Hepatocyte (in vitro differentiated cells): ENCODE results near the gene MBTPS1. TPM values are rescaled to one million over a fixed set of nuclear protein-coding genes. Genes with fewer than 3 reads are reported as not detected.

Experiments
- DNase-seq: peaks from one replicate; pipeline ENCODE4 v3.0.0-alpha.2; 2016; ENCODE audit warnings: low spot score
- H2AFZ ChIP-seq: fragments of 200-600 bp; sonication (generic); 2 replicates; pipeline ENCODE4 v1.6.0; 2016; ENCODE audit warnings: antibody characterized with exemption, mild to moderate bottlenecking
- H3K27ac ChIP-seq: fragments of 200-600 bp; sonication (generic); 2 replicates; pipeline ENCODE4 v1.5.1; 2016; ENCODE audit warnings: mild to moderate bottlenecking
- H3K27me3 ChIP-seq: fragments of 200-600 bp; sonication (generic); 2 replicates; pipeline ENCODE4 v1.6.1; 2016
- H3K36me3 ChIP-seq: fragments of 200-600 bp; sonication (generic); replicated peaks from 2 replicates; pipeline ENCODE4 v1.5.1; 2016; ENCODE audit warnings: low read depth; ENCODE audit not compliant: insufficient read depth
- H3K4me1 ChIP-seq: fragments of 200-600 bp; sonication (generic); 2 replicates; pipeline ENCODE4 v1.5.1; 2016; ENCODE audit warnings: mild to moderate bottlenecking, moderate library complexity; ENCODE audit not compliant: insufficient read depth
- H3K4me2 ChIP-seq: fragments of 200-600 bp; sonication (generic); 2 replicates; pipeline ENCODE4 v1.6.0; 2016
- H3K4me3 ChIP-seq: fragments of 200-600 bp; sonication (generic); 2 replicates; pipeline ENCODE4 v1.5.1; 2016; ENCODE audit warnings: mild to moderate bottlenecking
- H3K79me2 ChIP-seq: fragments of 200-600 bp; sonication (generic); 2 replicates; pipeline ENCODE4 v1.6.0; 2017; ENCODE audit warnings: mild to moderate bottlenecking
- H3K9me2 ChIP-seq: fragments of 200-600 bp; sonication (generic); replicated peaks from 2 replicates; pipeline ENCODE4 v1.6.0; 2017; ENCODE audit warnings: mild to moderate bottlenecking; ENCODE audit not compliant: insufficient read depth
- H3K9me3 ChIP-seq: fragments of 200-600 bp; sonication (generic); 2 replicates; pipeline ENCODE4 v1.5.1; 2016; ENCODE audit warnings: low read depth, mild to moderate bottlenecking
- H4K20me1 ChIP-seq: fragments of 200-600 bp; sonication (generic); 2 replicates; pipeline ENCODE4 v1.6.0; 2016; ENCODE audit warnings: mild to moderate bottlenecking; ENCODE audit not compliant: insufficient read depth, poor library complexity, severe bottlenecking
- EZH2 ChIP-seq: fragments of 200-600 bp; sonication (generic); IDR thresholded peaks from 2 replicates; pipeline ENCODE4 v1.6.1; 2016; ENCODE audit warnings: antibody characterized with exemption, mild to moderate bottlenecking, borderline replicate concordance
- EZH2phosphoT487 ChIP-seq: fragments of 200-600 bp; sonication (generic); IDR thresholded peaks from one replicate; pipeline ENCODE4 v1.6.1; 2018; ENCODE audit warnings: antibody characterized with exemption, mild to moderate bottlenecking, low read depth, moderate library complexity; ENCODE audit not compliant: unreplicated experiment, severe bottlenecking
- WGBS: methylation state at CpG from one replicate; pipeline ENCODE4 v1.1.6; 2016; ENCODE audit warnings: low lambda C conversion rate; ENCODE audit errors: missing lambda C conversion rate; 5-methylcytosine and 5-hydroxymethylcytosine counted together
- polyA plus RNA-seq: library from polyadenylated mRNA; unstranded; fragments of >200 nt; fragmentation: Nextera tagmentation; extraction: Ambion mirVana; gene quantifications from 2 replicates; pipeline ENCODE4 v1.2.1, GENCODE V29; 2016
- total RNA-seq: library from RNA; depleted of rRNA; stranded (reverse); fragments of >200 nt; gene quantifications from 2 replicates; pipeline ENCODE4 v1.2.3, GENCODE V29; 2014
- TF ChIP-seq, protein P1 (sequence below): fragments of 200-600 bp; sonication (generic); IDR thresholded peaks from 2 replicates; pipeline ENCODE4 v1.5.1; 2016; ENCODE audit warnings: antibody characterized with exemption, mild to moderate bottlenecking; ENCODE audit not compliant: poor library complexity

Gene MBTPS1
- total and polyA plus RNA-seq, 2 experiments from 2014 or later, result 65.9 to 76.8 TPM

DNA sequence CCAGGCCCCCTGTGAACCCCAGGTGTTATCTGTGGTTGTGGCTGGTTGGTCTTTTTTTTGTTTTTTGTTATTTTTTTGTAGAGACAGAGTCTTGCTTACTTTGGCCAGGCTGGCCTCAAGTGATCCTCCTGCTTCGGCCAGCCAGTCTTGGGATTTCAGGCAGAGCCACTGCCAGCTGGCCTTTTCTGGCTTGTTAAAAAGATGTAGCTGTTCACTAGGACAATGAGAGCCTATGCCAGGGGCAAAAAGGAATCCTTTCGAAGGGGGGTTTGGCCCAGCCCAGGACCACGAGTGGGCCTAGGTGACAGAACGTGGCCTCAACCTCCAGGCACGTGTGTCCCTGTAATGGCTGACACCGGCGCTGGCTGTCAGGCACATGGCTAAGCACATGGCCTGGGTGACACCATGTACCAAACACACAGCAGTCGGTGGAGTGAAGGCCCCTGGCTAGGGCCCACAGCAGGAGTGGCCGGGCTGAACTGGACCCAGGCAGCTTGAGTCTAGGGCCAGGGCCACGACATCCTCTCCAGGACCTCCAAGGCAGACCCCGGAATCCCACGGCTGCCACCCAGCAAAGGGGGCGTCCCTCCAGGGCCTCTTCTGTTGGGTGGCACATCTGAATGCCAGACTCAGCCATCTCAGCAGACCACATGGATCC is 67.2 kb downstream of the MBTPS1 start:
- H2AFZ ChIP-seq, result no peak overlapping the region
- TF ChIP-seq EZH2phosphoT487, result no peak
- TF ChIP-seq, protein P1, sequence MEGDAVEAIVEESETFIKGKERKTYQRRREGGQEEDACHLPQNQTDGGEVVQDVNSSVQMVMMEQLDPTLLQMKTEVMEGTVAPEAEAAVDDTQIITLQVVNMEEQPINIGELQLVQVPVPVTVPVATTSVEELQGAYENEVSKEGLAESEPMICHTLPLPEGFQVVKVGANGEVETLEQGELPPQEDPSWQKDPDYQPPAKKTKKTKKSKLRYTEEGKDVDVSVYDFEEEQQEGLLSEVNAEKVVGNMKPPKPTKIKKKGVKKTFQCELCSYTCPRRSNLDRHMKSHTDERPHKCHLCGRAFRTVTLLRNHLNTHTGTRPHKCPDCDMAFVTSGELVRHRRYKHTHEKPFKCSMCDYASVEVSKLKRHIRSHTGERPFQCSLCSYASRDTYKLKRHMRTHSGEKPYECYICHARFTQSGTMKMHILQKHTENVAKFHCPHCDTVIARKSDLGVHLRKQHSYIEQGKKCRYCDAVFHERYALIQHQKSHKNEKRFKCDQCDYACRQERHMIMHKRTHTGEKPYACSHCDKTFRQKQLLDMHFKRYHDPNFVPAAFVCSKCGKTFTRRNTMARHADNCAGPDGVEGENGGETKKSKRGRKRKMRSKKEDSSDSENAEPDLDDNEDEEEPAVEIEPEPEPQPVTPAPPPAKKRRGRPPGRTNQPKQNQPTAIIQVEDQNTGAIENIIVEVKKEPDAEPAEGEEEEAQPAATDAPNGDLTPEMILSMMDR, result no peak
- TF ChIP-seq EZH2, result no peak
- no peaks in the 10 kb centered on the region for H4K20me1 ChIP-seq
- H3K27me3 ChIP-seq, result peaks cover 4% of the 10 kb centered on the region
- H3K79me2 ChIP-seq, result no peaks in the 10 kb centered on the region
- no peaks in the 10 kb centered on the region for H3K9me3 ChIP-seq
- no peak for DNase-seq
- H3K4me3 ChIP-seq, result no peak overlapping the region
- WGBS, result 96% methylated on average over 13 of the region's 13 CpGs
- H3K36me3 ChIP-seq, result no peaks in the 10 kb centered on the region
- no peak overlapping the region for H3K4me2 ChIP-seq
- no peaks in the 10 kb centered on the region for H3K9me2 ChIP-seq
- no peak overlapping the region for H3K27ac ChIP-seq
- H3K4me1 ChIP-seq, result no peaks in the 10 kb centered on the region

DNA sequence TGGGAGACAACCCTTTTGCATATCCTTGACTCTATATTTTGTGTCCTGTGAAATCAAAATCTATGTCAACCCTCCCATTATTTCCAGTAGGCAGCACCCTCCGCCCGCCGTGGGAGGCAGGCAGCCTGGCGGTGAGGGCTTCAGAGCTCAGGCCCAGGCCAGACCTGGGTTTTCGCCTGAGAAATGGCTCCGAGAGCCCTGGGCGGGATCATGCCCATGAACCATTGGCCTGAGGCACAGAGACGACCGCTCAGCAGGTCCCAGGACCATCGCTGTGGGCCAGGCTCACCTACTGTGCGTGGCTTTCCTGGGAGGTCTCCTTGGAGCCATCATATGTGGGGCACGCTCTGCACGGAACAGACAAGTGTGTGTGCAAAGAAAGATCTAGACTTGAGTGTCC is 67.9 kb downstream of the MBTPS1 start:
- TF ChIP-seq, protein P1, result no peak
- TF ChIP-seq EZH2phosphoT487 (no peak), EZH2 (no peak)
- no peaks in the 10 kb centered on the region for H3K79me2 ChIP-seq
- no peaks in the 10 kb centered on the region for H3K4me1 ChIP-seq
- no peak overlapping the region for H3K27ac ChIP-seq
- no peak for DNase-seq
- no peak overlapping the region for H3K4me2 ChIP-seq
- H2AFZ ChIP-seq, result no peak overlapping the region
- H3K9me3 ChIP-seq, result no peaks in the 10 kb centered on the region
- no peak overlapping the region for H3K4me3 ChIP-seq
- no peaks in the 10 kb centered on the region for H3K9me2 ChIP-seq
- peaks cover 10% of the 10 kb centered on the region for H3K27me3 ChIP-seq
- no peaks in the 10 kb centered on the region for H3K36me3 ChIP-seq
- no peaks in the 10 kb centered on the region for H4K20me1 ChIP-seq
- 92% methylated on average over 13 of the region's 13 CpGs for WGBS

DNA sequence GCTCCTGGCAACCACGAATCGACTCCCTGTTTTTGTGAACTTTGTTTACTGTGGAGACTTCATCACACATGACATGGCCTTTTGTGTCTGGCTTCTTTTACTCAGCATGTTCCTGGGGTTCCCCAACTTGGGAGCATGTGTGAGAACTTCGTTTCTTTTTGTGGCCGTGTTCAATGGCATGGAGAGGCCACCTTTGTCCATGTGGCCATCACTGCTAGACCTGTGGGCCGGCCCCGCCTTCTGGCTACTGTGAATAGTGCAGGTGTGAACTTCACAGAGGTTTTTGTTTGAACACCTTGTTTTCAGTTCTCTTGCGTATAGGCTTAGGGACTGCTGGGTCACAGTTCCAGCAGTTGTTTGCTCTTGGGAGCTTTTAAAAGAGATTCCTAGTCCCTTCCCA is 68.5 kb downstream of the MBTPS1 start:
- no peaks in the 10 kb centered on the region for H3K9me3 ChIP-seq
- H3K79me2 ChIP-seq, result no peaks in the 10 kb centered on the region
- WGBS, result 65% methylated on average over 7 of the region's 7 CpGs
- H4K20me1 ChIP-seq, result no peaks in the 10 kb centered on the region
- no peak overlapping the region for H3K4me3 ChIP-seq
- peaks cover 16% of the 10 kb centered on the region for H3K27me3 ChIP-seq
- no peak overlapping the region for H3K27ac ChIP-seq
- TF ChIP-seq, protein P1, result peak; percentile 22
- TF ChIP-seq EZH2, result no peak
- H2AFZ ChIP-seq, result no peak overlapping the region
- no peaks in the 10 kb centered on the region for H3K9me2 ChIP-seq
- H3K4me2 ChIP-seq, result no peak overlapping the region
- no peaks in the 10 kb centered on the region for H3K36me3 ChIP-seq
- peaks cover 4% of the 10 kb centered on the region for H3K4me1 ChIP-seq
- DNase-seq, result peak; percentile 59

DNA sequence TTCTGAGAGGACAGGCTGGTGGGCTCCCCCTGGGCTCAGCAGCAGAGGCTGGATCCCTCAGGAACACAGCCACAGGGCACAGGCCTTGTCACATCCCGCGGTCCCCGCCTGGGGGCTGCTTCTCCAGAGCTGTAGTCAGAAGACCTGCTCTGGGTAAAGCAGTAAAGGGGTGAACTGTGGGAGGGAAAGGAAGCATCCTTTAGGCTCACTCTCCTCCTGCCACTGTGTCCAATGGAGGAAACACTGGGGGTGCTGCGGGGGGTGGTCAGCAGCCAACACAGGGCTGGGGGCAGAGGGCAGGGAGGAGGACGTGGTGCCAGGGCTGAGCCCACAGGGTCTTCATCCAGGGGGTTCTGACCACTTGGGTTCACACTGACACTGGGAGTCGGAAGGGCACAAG is 69.1 kb downstream of the MBTPS1 start:
- H3K4me3 ChIP-seq, result no peak overlapping the region
- peaks cover 17% of the 10 kb centered on the region for H3K27me3 ChIP-seq
- H3K9me2 ChIP-seq, result no peaks in the 10 kb centered on the region
- H2AFZ ChIP-seq, result no peak overlapping the region
- H4K20me1 ChIP-seq, result no peaks in the 10 kb centered on the region
- no peak overlapping the region for H3K27ac ChIP-seq
- TF ChIP-seq EZH2 (no peak), EZH2phosphoT487 (no peak)
- TF ChIP-seq, protein P1, result no peak
- 92% methylated on average over 4 of the region's 6 CpGs for WGBS
- no peak for DNase-seq
- no peaks in the 10 kb centered on the region for H3K9me3 ChIP-seq
- H3K36me3 ChIP-seq, result no peaks in the 10 kb centered on the region
- H3K4me2 ChIP-seq, result no peak overlapping the region
- H3K79me2 ChIP-seq, result no peaks in the 10 kb centered on the region
- peaks cover 4% of the 10 kb centered on the region for H3K4me1 ChIP-seq
